Stimulated activated CD8-positive, alpha-beta memory T cell treated with anti-CD3 and anti-CD28 coated beads, Interleukin-15, amount 100 ng/mL, for 48 hours (primary cell): Measurements from ENCODE around the gene AGPAT4.

Experiments used
- DNase-seq, 2 donors: peaks; one replicate each; pipeline ENCODE4 v3.0.0-alpha.2; 2020; ENCODE audit warnings: low read depth in 2 of 2

AGPAT4 gene

DNA sequence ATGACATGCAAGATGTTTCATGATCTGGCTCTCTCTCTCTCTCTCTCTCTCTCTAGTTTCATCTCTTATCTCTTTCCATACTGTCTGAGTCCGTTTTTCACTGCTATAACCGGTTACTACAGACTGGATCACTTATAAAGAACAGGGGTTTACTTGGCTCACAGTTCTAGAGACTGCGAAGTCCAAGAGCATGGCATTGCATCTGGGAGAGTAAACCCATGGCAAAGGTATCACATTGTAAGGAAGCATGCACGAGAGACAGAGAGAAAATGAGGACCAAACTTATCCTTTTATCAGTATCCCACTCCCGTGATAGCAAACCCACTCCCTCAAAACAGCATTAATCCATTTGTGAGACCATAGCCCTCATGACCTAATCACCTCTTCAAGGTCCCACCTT is 7.2 kb upstream of the AGPAT4 start:
- DNase-seq, result no peak

DNA sequence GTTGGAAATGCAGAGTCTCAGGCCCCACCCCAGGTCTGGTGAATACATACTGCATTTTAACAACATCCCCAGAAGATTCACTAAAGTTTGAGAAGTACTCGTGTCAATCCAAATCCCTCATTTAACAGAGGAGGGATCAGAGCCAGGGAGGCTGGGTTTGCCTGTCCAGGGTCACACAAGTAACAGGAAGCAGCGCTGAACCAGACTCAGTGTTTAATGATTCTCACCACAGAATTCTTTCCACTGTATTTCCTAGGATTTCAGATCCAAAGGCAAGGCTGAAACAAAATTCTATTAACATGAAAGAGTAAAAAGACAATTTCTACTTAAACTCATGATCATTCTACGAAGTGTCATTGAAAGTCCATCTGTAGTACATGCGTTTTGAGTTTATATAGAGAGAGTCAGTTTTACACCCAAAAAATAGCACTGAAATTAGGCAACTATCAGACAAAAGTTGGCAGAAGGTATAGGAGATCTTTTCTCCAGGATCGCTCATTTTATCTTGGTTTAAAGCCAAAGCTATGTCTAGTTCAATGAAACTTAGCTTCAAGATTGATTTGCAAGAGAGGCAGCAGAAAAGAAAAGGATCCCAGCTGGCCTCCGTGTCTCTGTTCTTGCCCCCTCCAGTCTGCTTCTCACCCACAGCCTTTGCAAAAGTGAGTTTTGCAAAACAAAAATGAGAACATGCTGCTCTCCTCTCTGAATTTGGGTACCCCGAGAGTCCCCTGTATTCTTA is 6.0 kb upstream of the AGPAT4 start:
- DNase-seq, result no peak

DNA sequence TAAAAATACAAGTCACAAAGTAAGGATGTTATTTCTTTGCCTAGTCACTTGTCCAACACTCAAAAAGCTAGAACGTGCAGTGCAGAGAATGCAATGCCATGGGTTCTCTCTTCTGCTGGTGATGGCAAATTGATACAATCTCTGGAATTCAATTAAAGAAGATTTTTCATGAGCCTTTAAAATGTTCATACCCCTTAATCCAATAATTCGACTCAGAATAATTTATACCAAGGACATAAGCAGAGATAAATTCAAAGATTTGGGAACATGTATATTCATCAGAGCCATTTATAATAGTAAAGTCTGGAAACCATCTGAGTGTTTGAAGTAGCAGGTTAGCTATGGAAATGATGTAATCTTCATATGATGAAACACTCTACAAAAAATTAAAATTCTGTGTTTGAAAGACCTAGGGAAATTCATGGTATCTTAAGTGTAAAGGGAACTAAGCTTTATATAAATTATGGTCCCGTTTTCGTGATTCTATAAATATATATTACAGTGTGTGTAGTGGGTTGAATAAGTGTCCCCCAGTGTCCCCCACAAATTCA is 2.8 kb upstream of the AGPAT4 start:
- DNase-seq, result no peak

- no peak for DNase-seq
Observed at GRCh38 chr6:161274898-161275297, 1.0 kb upstream of the AGPAT4 start.

DNA sequence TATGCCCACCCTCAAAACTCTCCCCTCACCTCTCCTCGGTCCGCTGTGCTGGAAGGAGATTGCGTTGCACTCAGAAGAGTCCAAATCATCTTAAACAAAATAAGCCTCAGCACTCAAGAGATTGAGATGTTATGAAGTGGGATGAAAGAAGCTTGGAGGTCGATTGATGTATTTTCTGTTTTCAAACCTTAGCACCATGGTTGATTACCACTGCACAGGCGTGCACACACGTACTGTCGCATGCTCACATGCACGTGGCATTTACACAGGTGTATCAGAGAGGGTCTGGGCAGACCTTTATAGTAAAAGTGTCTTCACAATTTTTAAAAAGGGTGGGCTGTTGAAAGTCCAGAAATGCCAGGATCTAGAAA is 612 bp upstream of the AGPAT4 start:
- DNase-seq, result no peak

DNA sequence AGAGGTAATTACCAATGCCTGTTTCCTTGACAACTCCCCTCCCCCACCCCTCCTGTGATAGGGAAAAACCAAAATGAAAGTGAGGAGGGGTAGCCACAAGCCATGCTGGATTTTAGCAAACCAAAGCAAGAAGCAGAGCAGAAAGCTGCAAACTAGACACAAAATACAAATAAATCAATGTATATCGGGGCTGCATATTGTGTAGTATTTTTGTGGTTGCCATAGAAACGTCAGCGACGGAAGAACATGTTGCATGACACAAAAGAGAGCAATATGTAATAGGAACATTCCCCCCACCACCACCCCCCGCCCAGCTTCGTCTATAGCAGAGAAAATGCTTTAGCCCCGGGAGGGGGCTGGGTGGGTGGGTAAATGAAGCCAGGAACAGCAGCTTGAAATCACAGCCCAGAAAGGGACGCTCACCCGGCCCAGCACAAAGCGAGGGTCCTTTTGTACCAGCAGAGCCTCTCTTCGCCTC is 548 bp downstream of the AGPAT4 start:
- DNase-seq, result no peak

DNA sequence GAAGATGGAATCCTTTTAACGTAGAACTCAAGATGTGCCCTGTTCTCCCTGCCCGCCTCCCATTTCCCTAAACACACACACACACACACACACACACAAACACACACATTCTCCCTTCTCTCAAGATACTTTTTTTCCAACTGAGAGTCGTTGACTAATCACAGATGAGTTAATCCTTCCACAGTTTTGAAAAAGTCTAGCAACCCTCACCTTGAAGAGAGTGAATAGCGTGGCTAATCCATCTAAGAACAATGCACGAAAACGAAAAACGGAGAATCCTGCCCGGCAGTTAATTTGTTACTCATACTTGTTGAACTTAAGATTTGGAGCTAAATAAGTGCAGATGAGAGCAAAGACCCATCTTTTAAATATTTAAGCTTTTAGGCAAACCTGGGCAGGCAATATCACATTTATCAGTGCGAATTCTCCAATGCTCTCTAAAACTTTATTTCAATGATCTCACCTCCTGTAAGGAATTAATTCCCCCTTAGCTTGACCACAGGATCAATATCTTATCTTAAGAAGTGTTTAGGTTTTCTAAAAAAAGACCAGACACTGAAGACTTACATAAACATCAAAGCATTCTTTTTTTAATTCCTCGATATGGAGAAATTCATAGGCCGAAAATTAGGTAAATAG is 1.1 kb downstream of the AGPAT4 start:
- DNase-seq, result no peak

- no peak for DNase-seq
Observed at GRCh38 chr6:161271343-161272030, 2.4 kb downstream of the AGPAT4 start.

DNA sequence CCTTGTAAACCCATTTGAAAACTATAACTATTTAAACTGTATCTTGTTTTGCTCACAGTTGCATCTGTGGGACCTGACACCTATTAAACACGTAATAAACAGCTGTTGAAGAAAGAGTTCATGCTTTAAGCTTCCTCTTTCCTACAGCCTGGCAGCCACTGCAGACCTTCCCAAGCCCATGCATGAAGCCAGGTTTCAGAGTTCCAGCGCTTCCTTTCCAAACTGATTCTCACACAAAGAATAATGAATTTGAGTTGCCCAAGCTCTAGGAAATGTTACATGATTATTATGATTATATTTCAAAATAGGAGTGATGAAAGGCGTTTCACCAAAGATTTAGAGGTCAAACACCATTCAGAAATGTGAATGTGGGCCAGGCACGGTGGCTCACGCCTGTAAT is 3.7 kb downstream of the AGPAT4 start:
- DNase-seq, result no peak

DNA sequence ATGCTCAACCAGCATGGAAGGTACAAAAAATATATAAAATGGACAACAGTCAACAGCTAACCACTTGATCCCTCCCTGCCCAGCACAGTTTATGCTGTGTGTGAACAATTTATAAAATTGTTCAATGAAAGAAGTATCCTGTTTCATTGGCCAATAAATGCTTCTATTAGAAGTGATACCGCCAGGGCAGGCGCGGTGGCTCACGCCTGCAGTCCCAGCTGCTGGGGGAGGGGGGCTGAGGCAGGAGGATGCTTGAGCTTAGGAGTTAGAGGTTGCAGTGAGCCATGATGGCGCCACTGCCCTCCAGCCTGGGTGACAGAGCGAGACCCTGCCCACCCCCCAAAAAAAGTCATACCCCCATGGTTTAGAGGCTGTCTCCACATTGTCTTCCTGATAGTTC is 4.6 kb downstream of the AGPAT4 start:
- no peak for DNase-seq

GRCh38 chr6:161268531-161269210 is 5.2 kb downstream of the AGPAT4 start:
- no peak for DNase-seq

DNA sequence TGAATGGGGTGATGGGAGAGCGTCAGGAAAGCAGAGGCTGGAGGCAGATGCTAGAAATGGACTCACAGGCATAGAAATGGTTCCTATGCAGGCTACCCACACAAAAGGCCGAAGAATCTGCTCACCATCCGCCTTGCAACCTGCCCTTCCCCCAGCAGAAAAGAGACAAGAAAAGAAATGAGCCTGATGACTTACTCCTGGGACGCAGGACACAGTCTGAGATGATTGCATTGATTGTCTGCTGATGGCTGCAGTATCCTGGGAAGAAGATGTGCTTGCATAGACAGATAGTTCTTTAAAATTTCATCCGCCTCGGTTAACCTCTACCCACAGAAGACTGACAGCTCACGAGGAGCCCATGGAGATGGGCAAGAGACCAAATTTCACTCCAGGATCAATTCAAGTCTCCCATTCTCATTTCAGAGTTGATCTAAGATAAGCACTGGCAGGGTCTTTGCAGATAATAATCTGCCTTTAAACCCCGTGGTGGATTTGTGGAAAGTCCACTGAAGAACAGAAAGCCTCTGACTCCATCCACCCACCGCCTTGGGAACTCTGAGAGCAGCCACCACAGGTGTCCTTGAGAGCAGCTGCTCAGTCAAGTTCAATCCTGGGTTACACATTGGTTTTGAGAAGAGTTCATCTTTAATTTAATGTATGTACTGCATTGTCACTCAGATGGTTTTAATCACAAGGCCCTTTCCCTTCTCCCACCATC is 7.2 kb downstream of the AGPAT4 start:
- DNase-seq, result no peak

DNA sequence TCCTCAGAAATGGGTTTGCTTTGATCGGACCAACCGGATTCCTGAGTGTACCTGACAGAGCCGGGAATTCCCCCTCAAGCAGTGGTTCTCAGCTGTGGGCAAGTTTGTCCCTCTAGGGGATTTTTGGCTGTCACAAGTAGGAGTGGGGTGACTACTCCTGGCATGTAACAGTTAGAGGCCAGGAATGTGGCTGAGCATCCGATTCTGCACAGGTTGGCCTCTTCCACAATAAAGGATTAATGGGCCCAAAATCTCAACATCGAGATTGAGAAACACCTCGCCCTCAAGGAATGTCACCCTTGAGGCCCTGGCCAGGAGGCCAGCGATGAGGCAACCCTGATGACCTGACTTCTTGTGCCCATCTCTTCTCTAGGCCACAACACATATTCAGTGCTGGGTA is 7.9 kb downstream of the AGPAT4 start:
- DNase-seq, result no peak

DNA sequence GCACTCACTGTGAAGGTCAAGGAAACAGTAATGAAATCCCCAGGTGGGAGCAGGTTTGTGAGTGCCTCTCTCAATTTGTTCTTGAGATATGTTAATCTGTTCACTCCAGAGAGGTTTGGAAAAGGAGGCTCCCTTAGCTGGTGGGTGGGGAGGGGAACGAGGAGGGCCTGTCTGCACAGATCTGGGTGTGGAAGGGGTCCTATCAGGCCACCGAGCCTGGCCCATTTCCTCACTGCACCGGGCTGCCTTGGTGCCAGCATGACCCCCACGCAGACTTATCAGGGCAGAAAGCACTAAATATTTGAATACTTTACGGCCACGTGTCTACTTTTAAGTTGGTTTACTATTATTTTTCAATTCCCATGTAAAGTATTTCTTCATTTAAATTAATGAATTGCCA is 8.3 kb downstream of the AGPAT4 start:
- no peak for DNase-seq

- DNase-seq, result no peak
Observed at GRCh38 chr6:161264181-161264580, 9.7 kb downstream of the AGPAT4 start.

DNA sequence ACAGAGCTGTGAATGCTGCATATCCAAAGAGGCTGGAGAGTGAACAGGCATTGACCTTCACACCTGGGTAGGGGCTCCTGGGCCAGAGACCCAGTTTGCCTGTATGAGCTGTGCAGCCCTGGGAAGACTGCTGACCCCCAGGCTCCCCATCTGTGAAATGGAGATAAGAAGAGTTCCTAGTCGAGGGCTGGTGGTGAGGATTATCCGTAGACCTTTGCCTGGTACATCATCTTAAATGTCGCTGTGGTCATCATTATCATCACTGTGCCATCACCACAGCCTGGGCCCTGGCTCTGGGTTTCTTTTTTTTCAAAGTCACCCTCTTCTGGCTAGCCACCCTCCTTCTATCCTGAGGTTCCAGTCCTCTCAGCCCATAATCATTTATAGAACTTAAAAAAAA is 12.0 kb downstream of the AGPAT4 start:
- no peak for DNase-seq

GRCh38 chr6:161261325-161261724 is 12.5 kb downstream of the AGPAT4 start:
- DNase-seq, result no peak

GRCh38 chr6:161259302-161259701 is 14.6 kb downstream of the AGPAT4 start:
- no peak for DNase-seq

DNA sequence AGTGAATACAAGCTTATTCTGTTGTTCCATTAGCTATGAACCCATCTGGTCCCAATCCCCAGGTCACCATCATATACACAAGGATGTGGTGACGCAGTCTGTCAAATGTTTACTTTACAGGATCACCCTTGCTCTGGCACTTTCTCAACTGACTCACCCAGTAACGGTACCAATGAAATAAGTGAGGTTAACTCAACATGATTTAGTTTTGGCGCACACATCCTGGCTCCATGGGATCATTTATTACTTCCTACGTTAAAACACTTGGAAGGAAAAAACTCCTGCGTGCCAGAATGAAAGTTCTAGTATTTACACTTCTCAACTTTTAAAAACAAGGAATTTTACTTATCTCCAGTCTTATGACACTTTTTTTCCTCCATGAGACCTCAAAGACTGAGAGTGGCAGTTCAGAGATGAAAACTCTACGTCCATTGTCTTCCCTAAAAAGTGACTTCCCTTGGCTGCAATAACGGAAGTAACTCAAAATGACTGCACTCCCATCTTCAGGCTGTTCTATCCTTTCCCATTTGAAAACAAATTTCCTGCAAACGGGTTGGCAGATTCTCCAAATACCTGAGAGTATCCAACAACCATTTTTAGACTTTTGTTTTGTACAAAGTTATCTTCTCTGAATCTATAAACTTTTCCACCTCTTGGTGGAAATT is 15.9 kb downstream of the AGPAT4 start:
- no peak for DNase-seq

DNA sequence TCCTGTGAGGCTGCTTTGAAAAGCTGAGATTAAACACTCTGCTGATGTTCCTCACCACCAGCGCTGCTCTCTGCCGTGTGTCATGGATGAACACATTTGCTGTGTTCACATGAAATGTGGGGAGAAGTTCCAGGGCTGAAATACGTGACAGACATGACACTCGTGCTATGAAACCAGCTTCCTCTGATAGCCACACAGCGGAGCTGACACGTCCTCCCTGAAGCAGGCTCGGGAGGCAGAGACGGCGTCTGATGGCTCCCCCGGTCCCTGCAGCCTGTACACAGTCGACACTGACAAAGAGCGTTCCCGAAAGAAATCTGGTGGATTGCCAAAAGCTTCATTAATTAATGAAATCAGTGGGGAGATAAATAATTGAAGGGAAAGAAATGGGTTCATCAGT is 17.5 kb downstream of the AGPAT4 start:
- no peak for DNase-seq

DNA sequence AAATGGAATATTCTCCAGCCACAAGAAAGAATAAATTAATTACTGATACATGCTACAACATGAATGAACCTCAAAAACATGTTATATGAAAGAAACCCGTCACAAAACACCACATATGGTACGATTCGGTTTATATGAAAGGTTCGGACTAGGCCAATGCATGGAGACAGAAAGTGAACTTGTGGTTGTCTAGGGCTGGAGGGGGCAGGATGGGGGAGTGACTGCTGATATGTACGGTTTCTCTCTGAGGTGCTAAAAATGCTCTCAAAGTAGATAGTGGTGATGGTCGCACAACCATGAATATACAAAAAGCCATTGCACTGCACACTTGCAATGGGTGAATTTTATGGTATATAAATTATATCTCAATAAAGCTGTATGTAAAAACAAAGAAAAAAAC is 18.3 kb downstream of the AGPAT4 start:
- DNase-seq, result no peak
